K562 (cell line): Measurements from ENCODE around the gene DR1.

Source experiments
- CBX5 ChIP-seq: IDR thresholded peaks from 2 replicates; pipeline ENCODE4 v1.6.1; 2014; ENCODE audit warnings: low read depth, borderline replicate concordance
- MTA3 ChIP-seq: fragments of 450-650 bp; formaldehyde crosslinking; IDR thresholded peaks from 2 replicates; pipeline ENCODE4 v1.6.1; 2017; ENCODE audit warnings: mild to moderate bottlenecking, borderline replicate concordance
- NCOA4 ChIP-seq: fragments of 450-650 bp; IDR thresholded peaks from 2 replicates; pipeline ENCODE4 v1.6.1; 2018; ENCODE audit warnings: mild to moderate bottlenecking; ENCODE audit not compliant: partially characterized antibody
- POLR2A ChIP-seq: fragments of 450-650 bp; conservative IDR thresholded peaks from 2 replicates; pipeline ENCODE4 v1.6.1; 2016
- SMAD3 ChIP-seq: fragments of 450-650 bp; formaldehyde crosslinking; conservative IDR thresholded peaks from 2 replicates; pipeline ENCODE4 v1.4.0; 2020; ENCODE audit warnings: mild to moderate bottlenecking
- U2AF2 ChIP-seq: fragments of 200-400 bp; formaldehyde crosslinking; optimal IDR thresholded peaks from 2 replicates; pipeline ENCODE3; 2017; ENCODE audit warnings: low read depth, mild to moderate bottlenecking, low read length
- ZNF354B ChIP-seq: fragments of 250-450 bp; sonication (Bioruptor Pico); IDR thresholded peaks from 2 replicates; pipeline ENCODE4 v1.4.0; 2020
- TF ChIP-seq, protein P1 (sequence below): sonication (generic); formaldehyde crosslinking; IDR thresholded peaks from 2 replicates; pipeline ENCODE4 v1.9.0; 2022; ENCODE audit warnings: mild to moderate bottlenecking, missing genetic modification reagents
- TF ChIP-seq, protein P2 (sequence below), 2 experiments: fragments of 450-650 bp; formaldehyde crosslinking in 1 of 2; IDR thresholded peaks; 2 replicates each; pipeline versions ENCODE4 v1.4.0 to v1.6.1; 2014 to 2020; ENCODE audit warnings: mild to moderate bottlenecking in 2 of 2, borderline replicate concordance in 1 of 2, low read depth in 1 of 2
- TF ChIP-seq, protein P3 (sequence below): fragments of 450-650 bp; IDR thresholded peaks from 2 replicates; pipeline ENCODE4 v1.7.1; 2018; ENCODE audit warnings: mild to moderate bottlenecking, low read depth; ENCODE audit not compliant: partially characterized antibody

DNA sequence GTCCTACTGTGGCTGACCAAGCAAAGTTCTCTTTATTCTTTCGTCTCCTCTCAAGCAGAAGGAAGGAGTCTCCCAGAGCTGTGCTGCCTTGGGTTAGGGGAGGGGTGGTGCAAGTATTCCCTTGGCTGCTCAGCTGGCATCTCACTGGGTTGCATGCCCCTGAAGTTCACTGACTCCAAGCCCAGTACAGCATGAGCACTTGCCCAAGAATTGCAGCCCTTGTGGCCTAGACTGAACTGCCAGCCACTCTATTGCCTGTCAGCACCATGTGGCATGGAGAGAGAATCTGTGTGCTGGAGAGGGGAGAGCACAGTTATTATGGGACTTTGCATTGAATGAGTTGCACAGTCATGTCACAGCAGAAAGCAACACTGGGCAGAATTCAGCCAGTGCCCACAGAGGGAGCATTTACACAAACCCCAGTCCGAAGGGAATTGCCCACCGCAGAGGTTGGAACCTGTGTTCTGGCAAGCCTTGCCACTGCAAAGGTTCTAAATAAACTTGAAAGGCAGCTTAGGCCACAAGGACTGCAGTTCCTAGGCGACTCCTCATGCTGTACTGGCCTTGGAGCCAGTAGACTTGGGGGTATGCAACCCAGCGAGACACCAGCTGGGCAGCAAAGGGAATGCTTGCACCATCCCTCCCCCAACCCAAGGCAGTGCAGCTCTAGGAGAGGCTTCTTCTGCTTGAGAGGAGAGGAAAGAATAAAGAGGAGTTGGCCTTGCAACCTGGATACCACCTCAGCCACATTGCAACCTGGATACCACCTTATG, 28.8 kb downstream of the DR1 start:
- TF ChIP-seq MTA3: no peak
- no peak for TF ChIP-seq NCOA4
- TF ChIP-seq, protein P1, sequence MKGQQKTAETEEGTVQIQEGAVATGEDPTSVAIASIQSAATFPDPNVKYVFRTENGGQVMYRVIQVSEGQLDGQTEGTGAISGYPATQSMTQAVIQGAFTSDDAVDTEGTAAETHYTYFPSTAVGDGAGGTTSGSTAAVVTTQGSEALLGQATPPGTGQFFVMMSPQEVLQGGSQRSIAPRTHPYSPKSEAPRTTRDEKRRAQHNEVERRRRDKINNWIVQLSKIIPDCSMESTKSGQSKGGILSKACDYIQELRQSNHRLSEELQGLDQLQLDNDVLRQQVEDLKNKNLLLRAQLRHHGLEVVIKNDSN (CRISPR knock-in tag): no peak
- no peak for TF ChIP-seq POLR2A
- TF ChIP-seq, protein P2, sequence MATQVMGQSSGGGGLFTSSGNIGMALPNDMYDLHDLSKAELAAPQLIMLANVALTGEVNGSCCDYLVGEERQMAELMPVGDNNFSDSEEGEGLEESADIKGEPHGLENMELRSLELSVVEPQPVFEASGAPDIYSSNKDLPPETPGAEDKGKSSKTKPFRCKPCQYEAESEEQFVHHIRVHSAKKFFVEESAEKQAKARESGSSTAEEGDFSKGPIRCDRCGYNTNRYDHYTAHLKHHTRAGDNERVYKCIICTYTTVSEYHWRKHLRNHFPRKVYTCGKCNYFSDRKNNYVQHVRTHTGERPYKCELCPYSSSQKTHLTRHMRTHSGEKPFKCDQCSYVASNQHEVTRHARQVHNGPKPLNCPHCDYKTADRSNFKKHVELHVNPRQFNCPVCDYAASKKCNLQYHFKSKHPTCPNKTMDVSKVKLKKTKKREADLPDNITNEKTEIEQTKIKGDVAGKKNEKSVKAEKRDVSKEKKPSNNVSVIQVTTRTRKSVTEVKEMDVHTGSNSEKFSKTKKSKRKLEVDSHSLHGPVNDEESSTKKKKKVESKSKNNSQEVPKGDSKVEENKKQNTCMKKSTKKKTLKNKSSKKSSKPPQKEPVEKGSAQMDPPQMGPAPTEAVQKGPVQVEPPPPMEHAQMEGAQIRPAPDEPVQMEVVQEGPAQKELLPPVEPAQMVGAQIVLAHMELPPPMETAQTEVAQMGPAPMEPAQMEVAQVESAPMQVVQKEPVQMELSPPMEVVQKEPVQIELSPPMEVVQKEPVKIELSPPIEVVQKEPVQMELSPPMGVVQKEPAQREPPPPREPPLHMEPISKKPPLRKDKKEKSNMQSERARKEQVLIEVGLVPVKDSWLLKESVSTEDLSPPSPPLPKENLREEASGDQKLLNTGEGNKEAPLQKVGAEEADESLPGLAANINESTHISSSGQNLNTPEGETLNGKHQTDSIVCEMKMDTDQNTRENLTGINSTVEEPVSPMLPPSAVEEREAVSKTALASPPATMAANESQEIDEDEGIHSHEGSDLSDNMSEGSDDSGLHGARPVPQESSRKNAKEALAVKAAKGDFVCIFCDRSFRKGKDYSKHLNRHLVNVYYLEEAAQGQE (IDR thresholded peaks at IDR 0.05; ENCODE audit: borderline replicate concordance): no peak
- TF ChIP-seq, protein P2 (CRISPR knock-in tag; IDR thresholded peaks at IDR 0.05; ENCODE audit: low read depth): no peak
- TF ChIP-seq, protein P3, sequence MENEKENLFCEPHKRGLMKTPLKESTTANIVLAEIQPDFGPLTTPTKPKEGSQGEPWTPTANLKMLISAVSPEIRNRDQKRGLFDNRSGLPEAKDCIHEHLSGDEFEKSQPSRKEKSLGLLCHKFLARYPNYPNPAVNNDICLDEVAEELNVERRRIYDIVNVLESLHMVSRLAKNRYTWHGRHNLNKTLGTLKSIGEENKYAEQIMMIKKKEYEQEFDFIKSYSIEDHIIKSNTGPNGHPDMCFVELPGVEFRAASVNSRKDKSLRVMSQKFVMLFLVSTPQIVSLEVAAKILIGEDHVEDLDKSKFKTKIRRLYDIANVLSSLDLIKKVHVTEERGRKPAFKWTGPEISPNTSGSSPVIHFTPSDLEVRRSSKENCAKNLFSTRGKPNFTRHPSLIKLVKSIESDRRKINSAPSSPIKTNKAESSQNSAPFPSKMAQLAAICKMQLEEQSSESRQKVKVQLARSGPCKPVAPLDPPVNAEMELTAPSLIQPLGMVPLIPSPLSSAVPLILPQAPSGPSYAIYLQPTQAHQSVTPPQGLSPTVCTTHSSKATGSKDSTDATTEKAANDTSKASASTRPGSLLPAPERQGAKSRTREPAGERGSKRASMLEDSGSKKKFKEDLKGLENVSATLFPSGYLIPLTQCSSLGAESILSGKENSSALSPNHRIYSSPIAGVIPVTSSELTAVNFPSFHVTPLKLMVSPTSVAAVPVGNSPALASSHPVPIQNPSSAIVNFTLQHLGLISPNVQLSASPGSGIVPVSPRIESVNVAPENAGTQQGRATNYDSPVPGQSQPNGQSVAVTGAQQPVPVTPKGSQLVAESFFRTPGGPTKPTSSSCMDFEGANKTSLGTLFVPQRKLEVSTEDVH: no peak
- no peak for TF ChIP-seq SMAD3 (CRISPR knock-in tag)
- no peak for TF ChIP-seq CBX5
- TF ChIP-seq ZNF354B (CRISPR knock-in tag): no peak
- TF ChIP-seq U2AF2: no peak
